HT1080 (cell line): ENCODE data around the gene GSTK1. TPM values are rescaled to one million over a fixed set of nuclear protein-coding genes. Genes with fewer than 3 reads are reported as not detected.

Experiments used
- DNase-seq: peaks from one replicate; pipeline ENCODE4 v3.0.0-alpha.2; 2015; ENCODE audit warnings: low read depth
- small RNA-seq: library from RNA; depleted of rRNA; stranded (forward); fragments of <200 nt; gene quantifications from one replicate; pipeline ENCODE3, GENCODE V24; 2014
- total RNA-seq: library from RNA; depleted of rRNA; stranded (reverse); fragments of >200 nt; shearing (Covaris generic); gene quantifications from 2 replicates; pipeline ENCODE4 v1.2.3, GENCODE V29; 2014; rRNA removed

GSTK1 gene
- total RNA-seq, 1 experiment from 2014 or later: 91.5 TPM

GRCh38 chr7:143295870-143296269 is 32.6 kb downstream of the GSTK1 start:
- no peak for DNase-seq

GRCh38 chr7:143296686-143297085 is 33.4 kb downstream of the GSTK1 start:
- no peak for DNase-seq

GRCh38 chr7:143299346-143299745 is 36.1 kb downstream of the GSTK1 start:
- DNase-seq: no peak

- no peak for DNase-seq
Measured at GRCh38 chr7:143299840-143300239, 36.6 kb downstream of the GSTK1 start.

DNA sequence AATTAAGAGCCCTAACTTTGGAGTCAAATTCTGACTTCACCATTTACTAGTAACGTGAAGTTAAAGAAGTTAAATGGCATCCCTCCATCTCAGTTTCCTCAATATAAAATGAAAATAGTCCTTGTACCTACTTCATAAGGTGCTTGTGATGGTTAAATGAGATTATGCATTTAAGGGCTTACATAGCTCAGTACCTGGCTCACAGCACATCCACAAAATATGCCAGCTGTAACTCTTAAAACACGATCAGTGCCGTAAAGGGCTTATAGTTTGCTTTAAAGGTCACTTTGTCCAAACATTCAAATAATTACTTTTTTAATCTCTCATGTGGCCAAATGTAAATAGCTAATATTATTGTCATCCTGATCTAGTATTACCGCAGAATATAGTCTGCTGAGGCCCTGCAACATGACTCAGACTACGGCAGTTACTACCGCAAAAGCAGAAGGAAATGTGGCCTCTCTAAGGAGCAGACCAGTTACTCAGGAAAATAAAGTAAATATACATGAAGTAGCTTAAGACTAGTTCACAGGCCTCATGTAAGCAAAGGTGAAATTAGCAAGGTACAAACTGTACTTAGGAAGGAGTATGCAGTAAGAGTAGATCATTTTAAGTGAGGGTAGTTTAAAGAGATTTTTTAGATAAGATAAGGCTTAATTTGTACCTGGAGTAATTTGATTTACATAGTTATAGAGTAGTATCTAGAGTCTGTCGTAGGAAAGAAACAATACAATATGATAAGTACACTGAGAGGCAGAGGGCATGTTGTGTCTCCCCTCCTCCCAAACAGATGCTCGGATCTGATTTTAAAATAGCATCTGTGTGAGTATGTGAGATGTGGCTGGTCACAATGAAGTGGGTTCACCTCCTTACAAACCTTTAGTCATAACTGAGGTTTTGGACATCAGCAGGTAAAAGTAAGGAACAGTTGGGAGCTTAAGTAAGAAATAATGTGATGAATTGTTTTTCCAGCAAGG is 38.0 kb downstream of the GSTK1 start:
- DNase-seq: peak; percentile 34

DNA sequence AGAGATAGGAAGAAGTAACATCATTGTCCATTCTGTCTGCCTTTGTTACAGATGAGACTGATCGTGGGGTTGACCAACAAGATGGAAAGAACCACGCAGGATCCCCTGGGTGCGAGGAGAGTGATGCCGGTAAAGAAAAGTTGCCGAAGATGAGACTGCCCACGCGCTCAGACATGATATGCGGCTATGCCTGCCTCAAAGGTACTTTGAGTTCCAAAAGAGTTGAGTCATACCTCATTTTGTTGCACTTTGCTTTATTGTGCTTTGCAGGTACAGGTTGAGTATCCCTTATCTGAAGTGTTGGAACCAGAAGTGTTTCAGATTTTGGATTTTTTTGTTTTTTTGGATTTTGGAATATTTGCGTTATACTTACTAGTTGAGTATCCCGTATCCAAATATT is 40.5 kb downstream of the GSTK1 start:
- DNase-seq: no peak

GRCh38 chr7:143304938-143305337 is 41.7 kb downstream of the GSTK1 start:
- DNase-seq: no peak

- no peak for DNase-seq
Measured at GRCh38 chr7:143305423-143306070, 42.3 kb downstream of the GSTK1 start.

- no peak for DNase-seq
Measured at GRCh38 chr7:143308632-143309031, 45.4 kb downstream of the GSTK1 start.

DNA sequence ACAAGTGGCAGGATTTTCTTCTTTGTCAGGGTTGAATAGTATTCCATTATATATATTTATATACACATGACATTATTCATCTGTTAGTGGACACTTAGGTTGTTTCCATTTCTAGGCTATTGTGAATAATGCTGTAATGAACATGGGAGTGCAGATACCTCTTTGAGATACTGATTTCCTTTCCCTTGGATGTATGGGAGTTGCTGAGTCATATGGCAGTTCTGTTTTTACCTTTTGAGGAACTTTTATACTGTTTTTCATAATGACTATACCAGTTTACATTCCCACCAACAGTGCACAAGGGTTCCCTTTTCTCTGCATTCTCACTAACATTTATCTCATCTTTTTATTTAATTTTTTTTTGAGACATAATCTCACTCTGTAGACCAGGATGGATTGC is 50.9 kb downstream of the GSTK1 start:
- DNase-seq: no peak

GRCh38 chr7:143315776-143316175 is 52.5 kb downstream of the GSTK1 start, which contains the start of gene CLCN1:
CLCN1 (plus strand) TSS chr7:143316111; CDS start chr7:143316213, 102 bp downstream.
- DNase-seq: no peak

- no peak for DNase-seq
Measured at GRCh38 chr7:143316492-143316891, 53.3 kb downstream of the GSTK1 start.

DNA sequence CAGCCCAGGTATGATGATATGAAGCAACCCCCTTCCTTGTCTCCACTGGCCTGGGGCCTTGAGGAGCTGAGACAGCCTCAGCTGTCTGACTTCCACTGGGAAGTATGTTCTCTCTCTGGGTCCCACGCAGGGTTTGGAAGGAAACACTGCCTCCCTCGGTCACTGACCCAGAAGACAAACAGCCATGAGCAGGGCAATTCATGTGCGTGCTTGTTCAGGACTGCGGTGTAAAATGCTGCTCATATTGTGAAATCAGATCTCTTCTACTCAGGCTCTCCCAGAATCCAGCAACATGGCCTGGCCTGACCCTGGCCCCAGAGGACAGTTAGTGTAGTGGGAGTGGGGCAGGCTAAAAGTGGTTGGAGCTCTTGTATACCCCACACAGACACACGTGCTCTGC is 55.4 kb downstream of the GSTK1 start:
- DNase-seq: no peak

Small RNAs within 50 kb of the gene (small RNA-seq; reads per million reads assigned to genes)
- not detected for gene AC073342.3
- not detected for gene RN7SL481P
- not detected for gene RN7SL535P

Other genes starting within 250 kb of the GSTK1 start
- not detected in 2 replicates for gene OR9A2, start 236.3 kb upstream of the GSTK1 start, total RNA-seq
- not detected in 2 replicates for gene OR6V1, start 211.1 kb upstream of the GSTK1 start, total RNA-seq
- not detected in 2 replicates for gene PIP, start 131.4 kb upstream of the GSTK1 start, total RNA-seq
- gene TAS2R39, start 80.0 kb upstream of the GSTK1 start, total RNA-seq: not detected in 2 replicates
- not detected in 2 replicates for gene TAS2R40, start 41.4 kb upstream of the GSTK1 start, total RNA-seq
- gene TMEM139, start 21.5 kb downstream of the GSTK1 start, total RNA-seq: not detected in 2 replicates
- 7.0 and 12.6 TPM in 2 replicates for gene CASP2, start 24.9 kb downstream of the GSTK1 start, total RNA-seq
- not detected in 2 replicates for gene CLCN1, start 52.7 kb downstream of the GSTK1 start, total RNA-seq
- gene FAM131B, start 99.3 kb downstream of the GSTK1 start, total RNA-seq: 4.7 and 7.0 TPM in 2 replicates
- gene ZYX, start 117.9 kb downstream of the GSTK1 start, total RNA-seq: 98.8 and 165 TPM in 2 replicates
- 0.31 TPM in 1 of 2 replicates, not detected in the other for gene EPHA1, start 145.4 kb downstream of the GSTK1 start, total RNA-seq
- not detected in 2 replicates for gene TAS2R60, start 180.0 kb downstream of the GSTK1 start, total RNA-seq
- gene TAS2R41, start 214.4 kb downstream of the GSTK1 start, total RNA-seq: not detected in 2 replicates